Measurements from ENCODE around the gene CAMTA1.

DNA sequence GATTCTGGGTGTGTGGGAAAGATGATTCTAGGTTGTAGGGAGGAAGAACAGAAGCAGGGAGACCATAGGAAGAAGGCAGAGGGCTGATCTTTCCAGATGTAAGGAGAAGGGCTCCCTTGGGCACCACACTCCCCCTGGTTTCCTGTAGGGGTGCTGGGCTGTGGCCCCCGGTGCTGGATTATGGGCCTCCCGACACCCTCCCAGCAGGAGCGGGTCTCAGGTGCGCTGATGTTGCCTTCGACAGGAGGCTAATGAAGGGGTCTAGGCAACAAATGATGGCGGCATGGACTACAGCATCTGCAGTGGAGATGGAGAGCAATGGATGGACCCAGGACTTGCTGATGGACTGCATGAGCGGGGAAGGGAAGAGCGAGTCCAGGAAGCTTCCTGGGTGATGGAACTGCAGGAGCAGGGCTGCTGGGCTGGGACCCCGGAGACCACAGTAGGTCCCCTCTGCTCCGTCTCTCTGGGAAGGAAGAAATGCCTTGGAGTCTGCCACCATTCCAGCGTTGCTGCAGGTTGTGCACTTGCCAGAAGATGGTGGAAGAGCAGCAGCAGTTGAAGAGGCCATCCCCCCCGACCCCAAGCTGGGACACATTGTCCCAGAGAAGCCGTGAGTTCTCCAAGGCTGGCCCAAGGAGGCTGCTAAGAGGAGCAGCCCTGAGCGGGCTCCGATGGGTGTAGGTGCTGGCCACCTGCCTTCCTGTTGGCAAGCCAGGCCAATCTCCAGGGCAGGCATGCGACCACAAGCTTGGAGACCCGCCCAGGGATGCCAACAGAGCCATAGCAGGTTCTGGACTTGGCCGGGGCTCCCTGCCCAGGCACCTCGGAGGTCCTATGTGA lies 890.4 kb downstream of the CAMTA1 start:
- TF ChIP-seq, protein P1, sequence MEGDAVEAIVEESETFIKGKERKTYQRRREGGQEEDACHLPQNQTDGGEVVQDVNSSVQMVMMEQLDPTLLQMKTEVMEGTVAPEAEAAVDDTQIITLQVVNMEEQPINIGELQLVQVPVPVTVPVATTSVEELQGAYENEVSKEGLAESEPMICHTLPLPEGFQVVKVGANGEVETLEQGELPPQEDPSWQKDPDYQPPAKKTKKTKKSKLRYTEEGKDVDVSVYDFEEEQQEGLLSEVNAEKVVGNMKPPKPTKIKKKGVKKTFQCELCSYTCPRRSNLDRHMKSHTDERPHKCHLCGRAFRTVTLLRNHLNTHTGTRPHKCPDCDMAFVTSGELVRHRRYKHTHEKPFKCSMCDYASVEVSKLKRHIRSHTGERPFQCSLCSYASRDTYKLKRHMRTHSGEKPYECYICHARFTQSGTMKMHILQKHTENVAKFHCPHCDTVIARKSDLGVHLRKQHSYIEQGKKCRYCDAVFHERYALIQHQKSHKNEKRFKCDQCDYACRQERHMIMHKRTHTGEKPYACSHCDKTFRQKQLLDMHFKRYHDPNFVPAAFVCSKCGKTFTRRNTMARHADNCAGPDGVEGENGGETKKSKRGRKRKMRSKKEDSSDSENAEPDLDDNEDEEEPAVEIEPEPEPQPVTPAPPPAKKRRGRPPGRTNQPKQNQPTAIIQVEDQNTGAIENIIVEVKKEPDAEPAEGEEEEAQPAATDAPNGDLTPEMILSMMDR (IDR thresholded peaks at IDR 0.05; ENCODE audit: insufficient read depth, low read depth, low read length) = no peak
- no peak for TF ChIP-seq EZH2 (IDR thresholded peaks at IDR 0.05; ENCODE audit: insufficient read depth, low read length)

All from astrocyte (in vitro differentiated cells and primary cell).